Measurements from ENCODE around the gene LSM6. TPM values are rescaled to one million over a fixed set of nuclear protein-coding genes. Genes with fewer than 3 reads are reported as not detected.
A peak's percentile ranks its signal among the peaks of the same experiment; 100 is the strongest.

The LSM6 gene
- 56.3 TPM for total RNA-seq

- DNase-seq: peak; percentile 95
Measured at GRCh38 chr4:146175541-146176453, at the start of gene LSM6. Gene LSM6 (plus strand): TSS chr4:146175718. CDS start chr4:146182922, 7,204 bp downstream.

- no peak for DNase-seq
Measured at GRCh38 chr4:146132445-146132844, 43.1 kb upstream of the LSM6 start.

GRCh38 chr4:146134761-146135445 is 40.6 kb upstream of the LSM6 start:
- DNase-seq: peak; percentile 67

- DNase-seq: no peak
Measured at GRCh38 chr4:146135941-146136340, 39.6 kb upstream of the LSM6 start.

GRCh38 chr4:146142768-146143167 is 32.8 kb upstream of the LSM6 start:
- DNase-seq: no peak

GRCh38 chr4:146143888-146144287 is 31.6 kb upstream of the LSM6 start:
- no peak for DNase-seq

GRCh38 chr4:146146918-146147317 is 28.6 kb upstream of the LSM6 start:
- no peak for DNase-seq

GRCh38 chr4:146148021-146148420 is 27.5 kb upstream of the LSM6 start:
- DNase-seq: no peak

- no peak for DNase-seq
Measured at GRCh38 chr4:146154057-146154456, 21.5 kb upstream of the LSM6 start.

GRCh38 chr4:146155152-146155724 is 20.3 kb upstream of the LSM6 start:
- DNase-seq: no peak

- DNase-seq: no peak
Measured at GRCh38 chr4:146158036-146158745, 17.3 kb upstream of the LSM6 start.

GRCh38 chr4:146159384-146160058 is 16.0 kb upstream of the LSM6 start:
- no peak for DNase-seq

GRCh38 chr4:146161243-146161642 is 14.3 kb upstream of the LSM6 start:
- DNase-seq: no peak

GRCh38 chr4:146165221-146165620 is 10.3 kb upstream of the LSM6 start:
- DNase-seq: no peak

- DNase-seq: no peak
Measured at GRCh38 chr4:146165840-146166239, 9.7 kb upstream of the LSM6 start.

- DNase-seq: no peak
Measured at GRCh38 chr4:146170149-146170548, 5.4 kb upstream of the LSM6 start.

GRCh38 chr4:146176891-146177290 is 1.4 kb downstream of the LSM6 start:
- DNase-seq: no peak

GRCh38 chr4:146178126-146178525 is 2.6 kb downstream of the LSM6 start:
- DNase-seq: no peak

GRCh38 chr4:146179784-146180370 is 4.4 kb downstream of the LSM6 start:
- no peak for DNase-seq

GRCh38 chr4:146182443-146182842 is 6.9 kb downstream of the LSM6 start:
- DNase-seq: no peak

- DNase-seq: no peak
Measured at GRCh38 chr4:146183209-146183608, 7.7 kb downstream of the LSM6 start.

GRCh38 chr4:146186041-146186440 is 10.5 kb downstream of the LSM6 start:
- no peak for DNase-seq
